ENCODE measurements around the gene HPN. TPM values are rescaled to one million over a fixed set of nuclear protein-coding genes. Genes with fewer than 3 reads are reported as not detected.

The HPN gene
- total and polyA plus RNA-seq, 2 experiments from 2014 or later = 14.0 to 17.4 TPM

DNA sequence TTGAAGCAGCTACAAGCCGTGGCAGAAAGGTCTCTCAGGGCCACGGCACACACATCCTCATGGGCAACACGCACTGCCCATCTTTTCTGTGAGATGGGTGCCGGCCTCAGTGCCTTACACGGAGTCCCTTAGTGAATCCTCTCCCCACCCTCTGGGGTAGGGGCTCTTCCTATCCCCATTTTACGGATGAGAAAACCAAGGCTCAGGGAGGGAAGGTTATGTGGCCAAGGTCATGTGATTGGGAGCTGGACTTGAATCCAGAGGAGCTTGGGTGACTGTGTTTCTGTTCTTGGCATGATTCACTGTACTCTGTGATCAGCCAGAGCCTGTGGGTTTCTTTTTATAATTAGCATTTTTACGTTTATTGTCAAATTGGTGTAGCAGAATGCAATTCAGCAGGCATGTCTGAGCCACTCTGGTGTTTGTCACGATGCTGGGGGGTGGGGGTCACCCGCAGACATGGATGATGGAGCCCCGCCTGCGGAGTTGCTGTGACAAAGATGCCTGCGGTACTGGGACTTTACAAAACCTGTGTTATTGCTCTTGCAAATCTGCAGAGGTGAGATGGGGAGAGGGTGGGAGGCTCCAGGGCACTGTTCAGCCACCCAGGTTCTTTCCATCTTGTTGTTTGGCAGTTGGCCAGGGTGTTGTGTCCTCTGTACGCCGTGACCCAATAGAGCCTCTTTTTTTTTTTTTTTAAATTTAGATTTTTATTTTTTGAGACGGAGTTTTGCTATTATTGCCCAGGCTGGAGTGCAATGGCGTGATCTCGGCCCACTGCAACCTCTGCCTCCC, 6.7 kb upstream of the HPN start:
- H3K9me3 Mint-ChIP-seq = peaks cover 4% of the 10 kb centered on the region; the same call in 2 of the 3 replicates
- no peak overlapping the region for H3K4me3 ChIP-seq
- H3K27ac ChIP-seq (ENCODE audit: low read depth) = no peak overlapping the region
- no peaks in the 10 kb centered on the region for H3K79me2 ChIP-seq (replicated peaks; ENCODE audit: insufficient read depth)
- no peak overlapping the region for H2AFZ ChIP-seq
- H3K9me2 ChIP-seq (ENCODE audit: insufficient read depth) = no peaks in the 10 kb centered on the region
- no peak overlapping the region for H3K4me2 ChIP-seq
- H3F3A ChIP-seq (replicated peaks; ENCODE audit: low read depth) = peaks cover 16% of the 10 kb centered on the region
- TF ChIP-seq ZNF114 (CRISPR knock-in tag; IDR thresholded peaks at IDR 0.05) (no peak), EZH2 (IDR thresholded peaks at IDR 0.05; ENCODE audit: low read depth, unreplicated experiment) (no peak), CREB1 (CRISPR knock-in tag; IDR thresholded peaks at IDR 0.05; ENCODE audit: low read depth) (no peak), POLR2AphosphoS5 (IDR thresholded peaks at IDR 0.05; ENCODE audit: low read depth) (no peak), ZNF462 (CRISPR knock-in tag; IDR thresholded peaks at IDR 0.05) (no peak), STAT1 (IDR thresholded peaks at IDR 0.05; ENCODE audit: unreplicated experiment) (no peak), JUNB (IDR thresholded peaks at IDR 0.05; ENCODE audit: unreplicated experiment) (no peak), NANOG (IDR thresholded peaks at IDR 0.05; ENCODE audit: borderline replicate concordance) (no peak), REST (IDR thresholded peaks at IDR 0.05; ENCODE audit: unreplicated experiment) (no peak), ZNF331 (CRISPR knock-in tag; IDR thresholded peaks at IDR 0.05; ENCODE audit: low read depth) (no peak), EZH2phosphoT487 (IDR thresholded peaks at IDR 0.05; ENCODE audit: unreplicated experiment) (no peak)
- TF ChIP-seq, protein P1, sequence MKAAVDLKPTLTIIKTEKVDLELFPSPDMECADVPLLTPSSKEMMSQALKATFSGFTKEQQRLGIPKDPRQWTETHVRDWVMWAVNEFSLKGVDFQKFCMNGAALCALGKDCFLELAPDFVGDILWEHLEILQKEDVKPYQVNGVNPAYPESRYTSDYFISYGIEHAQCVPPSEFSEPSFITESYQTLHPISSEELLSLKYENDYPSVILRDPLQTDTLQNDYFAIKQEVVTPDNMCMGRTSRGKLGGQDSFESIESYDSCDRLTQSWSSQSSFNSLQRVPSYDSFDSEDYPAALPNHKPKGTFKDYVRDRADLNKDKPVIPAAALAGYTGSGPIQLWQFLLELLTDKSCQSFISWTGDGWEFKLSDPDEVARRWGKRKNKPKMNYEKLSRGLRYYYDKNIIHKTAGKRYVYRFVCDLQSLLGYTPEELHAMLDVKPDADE (IDR thresholded peaks at IDR 0.05) = no peak
- TF ChIP-seq, protein P2, sequence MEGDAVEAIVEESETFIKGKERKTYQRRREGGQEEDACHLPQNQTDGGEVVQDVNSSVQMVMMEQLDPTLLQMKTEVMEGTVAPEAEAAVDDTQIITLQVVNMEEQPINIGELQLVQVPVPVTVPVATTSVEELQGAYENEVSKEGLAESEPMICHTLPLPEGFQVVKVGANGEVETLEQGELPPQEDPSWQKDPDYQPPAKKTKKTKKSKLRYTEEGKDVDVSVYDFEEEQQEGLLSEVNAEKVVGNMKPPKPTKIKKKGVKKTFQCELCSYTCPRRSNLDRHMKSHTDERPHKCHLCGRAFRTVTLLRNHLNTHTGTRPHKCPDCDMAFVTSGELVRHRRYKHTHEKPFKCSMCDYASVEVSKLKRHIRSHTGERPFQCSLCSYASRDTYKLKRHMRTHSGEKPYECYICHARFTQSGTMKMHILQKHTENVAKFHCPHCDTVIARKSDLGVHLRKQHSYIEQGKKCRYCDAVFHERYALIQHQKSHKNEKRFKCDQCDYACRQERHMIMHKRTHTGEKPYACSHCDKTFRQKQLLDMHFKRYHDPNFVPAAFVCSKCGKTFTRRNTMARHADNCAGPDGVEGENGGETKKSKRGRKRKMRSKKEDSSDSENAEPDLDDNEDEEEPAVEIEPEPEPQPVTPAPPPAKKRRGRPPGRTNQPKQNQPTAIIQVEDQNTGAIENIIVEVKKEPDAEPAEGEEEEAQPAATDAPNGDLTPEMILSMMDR (conservative IDR thresholded peaks at IDR 0.05; ENCODE audit: low read depth in 2 of 2) = no peak
- no peak overlapping the region for H3K27ac Mint-ChIP-seq
- H3K4me1 Mint-ChIP-seq = peaks cover 9% of the 10 kb centered on the region
- H3K27me3 Mint-ChIP-seq (ENCODE audit: insufficient read depth, low read depth, poor library complexity) = peaks cover 29% of the 10 kb centered on the region
- H3K36me3 Mint-ChIP-seq (ENCODE audit: low read depth) = no peaks in the 10 kb centered on the region; the same call in 2 of the 3 replicates
- peaks cover 17% of the 10 kb centered on the region for H3K4me1 ChIP-seq (ENCODE audit: insufficient read depth)
- H3K27me3 ChIP-seq (ENCODE audit: insufficient read depth) = peaks cover 29% of the 10 kb centered on the region
- no peaks in the 10 kb centered on the region for H3K36me3 ChIP-seq (ENCODE audit: insufficient read depth)
- no peaks in the 10 kb centered on the region for H4K20me1 ChIP-seq (replicated peaks; ENCODE audit: insufficient read depth)
- no peak for ATAC-seq
- no peak for DNase-seq (ENCODE audit: low spot score)
- no peak overlapping the region for H3K4me3 Mint-ChIP-seq

Data from GM23338 (cell line).